ENCODE measurements around the gene HERC2.

DNA sequence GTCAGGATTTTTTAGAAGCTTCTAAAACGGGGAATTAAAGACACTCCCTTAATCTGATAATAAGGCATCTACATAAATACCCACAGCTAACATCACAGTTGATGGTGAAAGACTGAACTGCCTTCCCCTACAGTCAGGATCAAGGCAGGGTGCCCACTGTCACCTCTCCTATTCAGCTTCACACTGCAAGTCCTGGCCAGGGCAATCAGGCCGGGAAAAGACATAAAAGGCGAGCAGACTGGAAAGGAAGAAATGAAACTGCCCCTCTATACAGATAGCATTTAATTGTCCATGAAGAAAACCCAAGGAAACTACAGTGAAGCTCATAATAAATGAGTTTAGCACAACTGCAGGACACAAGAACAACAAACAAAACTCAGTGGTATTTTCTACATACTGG, 61.7 kb downstream of the HERC2 start:
- TF ChIP-seq CTCF (IDR thresholded peaks at IDR 0.05) (no peak), POLR2AphosphoS5 (IDR thresholded peaks at IDR 0.05) (no peak), EP300 (IDR thresholded peaks at IDR 0.05) (no peak), POLR2A (IDR thresholded peaks at IDR 0.05) (no peak)

All from sigmoid colon (tissue), 4 donors.